HS-5 (cell line): Measurements from ENCODE around the gene SWI5.
"Not testable (repeated sequence)": the region's sequence is repeated elsewhere in the genome, so short reads cannot be mapped to it uniquely, and the experiment has no call there.

ENCODE experiments used
- DNase-seq: peaks from one replicate; pipeline ENCODE4 v3.0.0-alpha.2; 2012; ENCODE audit warnings: low read depth

Gene SWI5

GRCh38 chr9:128276008-128276573, at the start of gene SWI5:
Gene SWI5, plus strand, starts transcription at chr9:128276276.
- peak; percentile 99 for DNase-seq

GRCh38 chr9:128226412-128226801, 49.7 kb upstream of the SWI5 start:
- no peak for DNase-seq

GRCh38 chr9:128230897-128231296, 45.2 kb upstream of the SWI5 start:
- not testable (repeated sequence) for DNase-seq

GRCh38 chr9:128231638-128232527, 44.2 kb upstream of the SWI5 start:
- no peak for DNase-seq

- DNase-seq = no peak
These were observed 43.3 kb upstream of the SWI5 start for GRCh38 chr9:128232528-128233428.

- no peak for DNase-seq
These were observed 42.2 kb upstream of the SWI5 start for GRCh38 chr9:128233817-128234406.

- no peak for DNase-seq
These were observed 34.0 kb upstream of the SWI5 start for GRCh38 chr9:128242124-128242523.

- no peak for DNase-seq
These were observed 33.3 kb upstream of the SWI5 start for GRCh38 chr9:128242828-128243214.

GRCh38 chr9:128243215-128244018, 32.7 kb upstream of the SWI5 start:
- no peak for DNase-seq

GRCh38 chr9:128244091-128244836, 31.8 kb upstream of the SWI5 start:
- no peak for DNase-seq

GRCh38 chr9:128244837-128245231, 31.2 kb upstream of the SWI5 start:
- DNase-seq = peak; percentile 30

GRCh38 chr9:128245421-128246151, 30.5 kb upstream of the SWI5 start:
- peak; percentile 23 for DNase-seq

- DNase-seq = no peak
These were observed 29.6 kb upstream of the SWI5 start for GRCh38 chr9:128246471-128246870.

- DNase-seq = no peak
These were observed 28.8 kb upstream of the SWI5 start for GRCh38 chr9:128247226-128247803.

- DNase-seq = no peak
These were observed 26.5 kb upstream of the SWI5 start for GRCh38 chr9:128249558-128249907.

GRCh38 chr9:128249908-128250838, 25.9 kb upstream of the SWI5 start:
- DNase-seq = no peak

- no peak for DNase-seq
These were observed 25.0 kb upstream of the SWI5 start for GRCh38 chr9:128250839-128251731.

GRCh38 chr9:128251732-128252100, 24.4 kb upstream of the SWI5 start:
- no peak for DNase-seq
